ENCODE results near the gene DMD.

GRCh38 chrX:31633349-31633748 is 1578.0 kb downstream of the DMD start:
- no peak for TF ChIP-seq CTCF (IDR thresholded peaks at IDR 0.05; ENCODE audit: low read depth, low read length)
- no peak for TF ChIP-seq POLR2A (IDR thresholded peaks at IDR 0.05; ENCODE audit: extremely low read depth, insufficient read length)

Data from NB4 (cell line).